Suprapubic skin (tissue), 4 donors: ENCODE measurements around the gene POLD3. TPM values are rescaled to one million over a fixed set of nuclear protein-coding genes. Genes with fewer than 3 reads are reported as not detected.

ENCODE experiments used
- DNase-seq, 2 donors: peaks; one replicate each; pipeline ENCODE4 v3.0.0-alpha.2; 2019; ENCODE audit warnings: low spot score in 2 of 2
- H3K27ac ChIP-seq: fragments of 200-600 bp; sonication (generic); one replicate; pipeline ENCODE4 v1.5.1; 2019
- H3K27me3 ChIP-seq: fragments of 200-600 bp; sonication (generic); one replicate; pipeline ENCODE4 v1.5.1; 2019
- H3K36me3 ChIP-seq: fragments of 200-600 bp; sonication (generic); one replicate; pipeline ENCODE4 v1.5.1; 2019
- H3K4me1 ChIP-seq: fragments of 200-600 bp; sonication (generic); one replicate; pipeline ENCODE4 v1.5.1; 2019
- H3K4me3 ChIP-seq: fragments of 200-600 bp; sonication (generic); one replicate; pipeline ENCODE4 v1.5.1; 2019; ENCODE audit warnings: mild to moderate bottlenecking
- H3K9me3 ChIP-seq: fragments of 200-600 bp; sonication (generic); one replicate; pipeline ENCODE4 v1.5.1; 2019
- CTCF ChIP-seq, 2 donors: fragments of 200-600 bp in 1 of 2; fragments of 450-650 bp in 1 of 2; sonication (generic) in 1 of 2; IDR thresholded peaks; one replicate each; pipeline ENCODE4 v1.5.1; 2016 to 2019; ENCODE audit warnings: antibody characterized with exemption in 2 of 2, mild to moderate bottlenecking in 1 of 2, moderate library complexity in 1 of 2
- EP300 ChIP-seq: sonication (generic); formaldehyde crosslinking; IDR thresholded peaks from one replicate; pipeline ENCODE4 v1.6.1; 2017; ENCODE audit warnings: antibody characterized with exemption
- POLR2A ChIP-seq, 2 donors: fragments of 450-650 bp; IDR thresholded peaks; one replicate each; pipeline ENCODE4 v1.6.1; 2017; ENCODE audit warnings: antibody characterized with exemption in 2 of 2, mild to moderate bottlenecking in 2 of 2, moderate library complexity in 2 of 2
- POLR2AphosphoS5 ChIP-seq, 3 donors: sonication (generic); formaldehyde crosslinking; IDR thresholded peaks; one replicate each; pipeline ENCODE4 v1.6.1; 2017; ENCODE audit warnings: antibody characterized with exemption in 3 of 3
- WGBS: methylation state at CpG from one replicate; pipeline ENCODE4 v1.1.5; 2018; 5-methylcytosine and 5-hydroxymethylcytosine counted together
- total RNA-seq, 4 donors: library from RNA; depleted of rRNA; stranded (reverse); fragments of >200 nt; gene quantifications; one replicate each; pipeline ENCODE4 v1.1.0, GENCODE V29; 2016

POLD3 gene
- total RNA-seq, 4 donors from 2014 or later, result 10.9 to 26.6 (median 14.7) TPM

- TF ChIP-seq POLR2AphosphoS5 (IDR thresholded peaks at IDR 0.05) (no peak), POLR2A (IDR thresholded peaks at IDR 0.05) (no peak), EP300 (no peak), CTCF (IDR thresholded peaks at IDR 0.05) (no peak)
- no peak for DNase-seq
- WGBS, result 99% methylated on average over 4 of the region's 4 CpGs
- no peaks in the 10 kb centered on the region for H3K4me1 ChIP-seq
- no peak overlapping the region for H3K27ac ChIP-seq
- H3K27me3 ChIP-seq, result no peaks in the 10 kb centered on the region
- H3K4me3 ChIP-seq, result no peak overlapping the region
- H3K36me3 ChIP-seq, result no peaks in the 10 kb centered on the region
- no peaks in the 10 kb centered on the region for H3K9me3 ChIP-seq
Measured at GRCh38 chr11:74689666-74690065, 97.3 kb downstream of the POLD3 start.

GRCh38 chr11:74691755-74692154 is 99.4 kb downstream of the POLD3 start:
- no peak overlapping the region for H3K27ac ChIP-seq
- H3K4me1 ChIP-seq, result peaks cover 13% of the 10 kb centered on the region
- WGBS, result 55% methylated on average over 4 of the region's 4 CpGs
- H3K9me3 ChIP-seq, result no peaks in the 10 kb centered on the region
- H3K36me3 ChIP-seq, result no peaks in the 10 kb centered on the region
- DNase-seq, result no peak
- H3K4me3 ChIP-seq, result no peak overlapping the region
- H3K27me3 ChIP-seq, result no peaks in the 10 kb centered on the region
- TF ChIP-seq EP300, result no peak
- no peak for TF ChIP-seq POLR2A (IDR thresholded peaks at IDR 0.05)
- TF ChIP-seq POLR2AphosphoS5 (IDR thresholded peaks at IDR 0.05), result no peak
- TF ChIP-seq CTCF (IDR thresholded peaks at IDR 0.05), result no peak

Other genes starting within 250 kb of the POLD3 start
- 1 to 10 TPM in 3 of 4 donors, under 1 TPM in 1; 0.91 to 3.9 (median 2.0) TPM for gene PGM2L1, start 194.1 kb upstream of the POLD3 start, total RNA-seq
- 1 to 10 TPM in 1 of 4 donors, under 1 TPM in 3; 0.17 to 2.0 (median 0.26) TPM for gene KCNE3, start 125.0 kb upstream of the POLD3 start, total RNA-seq
- 10 to 100 TPM in 1 of 4 donors, 1 to 10 TPM in 3; 5.1 to 10.6 (median 7.6) TPM for gene LIPT2, start 98.9 kb upstream of the POLD3 start, total RNA-seq
- gene CHRDL2, start 138.8 kb downstream of the POLD3 start, total RNA-seq, result not detected
- 10 to 100 TPM; 18.8 to 26.4 (median 21.2) TPM for gene RNF169, start 156.3 kb downstream of the POLD3 start, total RNA-seq